ENCODE data around the gene FGR.

DNA sequence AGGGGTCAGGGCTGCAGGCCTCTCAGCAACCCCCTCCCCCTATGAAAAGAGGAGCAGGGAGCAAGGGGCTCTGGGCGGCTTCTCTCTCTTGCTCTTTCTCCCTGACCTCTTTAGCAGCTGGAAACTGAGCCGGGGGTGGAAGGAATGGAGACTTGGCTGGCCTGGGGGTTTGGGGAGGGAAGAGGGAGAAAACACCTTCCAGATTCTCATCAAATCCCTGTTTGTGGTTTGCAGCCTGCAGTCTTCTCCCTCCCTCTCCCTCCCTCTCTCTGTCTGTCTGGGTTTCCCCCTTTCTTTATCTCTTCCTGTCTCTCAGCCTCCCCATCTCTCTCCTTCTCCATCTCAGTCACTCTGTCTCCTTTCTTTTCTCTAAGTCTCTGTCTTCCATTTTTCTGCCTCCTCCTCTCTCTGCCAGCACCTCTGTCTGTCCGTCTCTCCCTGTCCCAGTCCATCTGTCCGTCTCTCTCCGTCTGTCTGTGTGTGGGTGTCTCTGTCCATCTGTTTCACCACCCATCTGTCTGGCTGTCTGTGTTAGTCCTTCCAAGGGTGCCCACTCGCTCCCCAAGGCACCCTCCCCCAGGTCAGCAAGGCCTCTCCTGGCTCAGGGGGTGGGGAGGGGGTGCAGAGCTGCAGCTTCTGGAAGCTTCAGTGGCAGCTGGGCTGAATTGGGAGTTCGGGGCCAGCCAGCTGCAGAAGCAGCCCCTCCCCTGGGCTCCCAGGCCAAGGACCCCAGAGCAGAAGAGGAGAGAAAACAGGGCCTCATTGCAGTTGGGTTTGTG is 37.3 kb downstream of the FGR start:
- no peak for TF ChIP-seq CTCF (conservative IDR thresholded peaks at IDR 0.05; ENCODE audit: low read depth in 2 of 2)
- no peak for TF ChIP-seq POLR2AphosphoS5 (IDR thresholded peaks at IDR 0.05; ENCODE audit: low read depth)
- TF ChIP-seq EZH2 (IDR thresholded peaks at IDR 0.05; ENCODE audit: low read depth, unreplicated experiment) = no peak
- TF ChIP-seq EZH2phosphoT487 (IDR thresholded peaks at IDR 0.05; ENCODE audit: unreplicated experiment) = no peak
- TF ChIP-seq JUNB (IDR thresholded peaks at IDR 0.05; ENCODE audit: unreplicated experiment) = no peak
- TF ChIP-seq, protein P1, sequence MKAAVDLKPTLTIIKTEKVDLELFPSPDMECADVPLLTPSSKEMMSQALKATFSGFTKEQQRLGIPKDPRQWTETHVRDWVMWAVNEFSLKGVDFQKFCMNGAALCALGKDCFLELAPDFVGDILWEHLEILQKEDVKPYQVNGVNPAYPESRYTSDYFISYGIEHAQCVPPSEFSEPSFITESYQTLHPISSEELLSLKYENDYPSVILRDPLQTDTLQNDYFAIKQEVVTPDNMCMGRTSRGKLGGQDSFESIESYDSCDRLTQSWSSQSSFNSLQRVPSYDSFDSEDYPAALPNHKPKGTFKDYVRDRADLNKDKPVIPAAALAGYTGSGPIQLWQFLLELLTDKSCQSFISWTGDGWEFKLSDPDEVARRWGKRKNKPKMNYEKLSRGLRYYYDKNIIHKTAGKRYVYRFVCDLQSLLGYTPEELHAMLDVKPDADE (IDR thresholded peaks at IDR 0.05) = no peak
- TF ChIP-seq ZNF462 (CRISPR knock-in tag; IDR thresholded peaks at IDR 0.05) = no peak
- no peak for TF ChIP-seq NANOG (IDR thresholded peaks at IDR 0.05; ENCODE audit: borderline replicate concordance)
- TF ChIP-seq, protein P2, sequence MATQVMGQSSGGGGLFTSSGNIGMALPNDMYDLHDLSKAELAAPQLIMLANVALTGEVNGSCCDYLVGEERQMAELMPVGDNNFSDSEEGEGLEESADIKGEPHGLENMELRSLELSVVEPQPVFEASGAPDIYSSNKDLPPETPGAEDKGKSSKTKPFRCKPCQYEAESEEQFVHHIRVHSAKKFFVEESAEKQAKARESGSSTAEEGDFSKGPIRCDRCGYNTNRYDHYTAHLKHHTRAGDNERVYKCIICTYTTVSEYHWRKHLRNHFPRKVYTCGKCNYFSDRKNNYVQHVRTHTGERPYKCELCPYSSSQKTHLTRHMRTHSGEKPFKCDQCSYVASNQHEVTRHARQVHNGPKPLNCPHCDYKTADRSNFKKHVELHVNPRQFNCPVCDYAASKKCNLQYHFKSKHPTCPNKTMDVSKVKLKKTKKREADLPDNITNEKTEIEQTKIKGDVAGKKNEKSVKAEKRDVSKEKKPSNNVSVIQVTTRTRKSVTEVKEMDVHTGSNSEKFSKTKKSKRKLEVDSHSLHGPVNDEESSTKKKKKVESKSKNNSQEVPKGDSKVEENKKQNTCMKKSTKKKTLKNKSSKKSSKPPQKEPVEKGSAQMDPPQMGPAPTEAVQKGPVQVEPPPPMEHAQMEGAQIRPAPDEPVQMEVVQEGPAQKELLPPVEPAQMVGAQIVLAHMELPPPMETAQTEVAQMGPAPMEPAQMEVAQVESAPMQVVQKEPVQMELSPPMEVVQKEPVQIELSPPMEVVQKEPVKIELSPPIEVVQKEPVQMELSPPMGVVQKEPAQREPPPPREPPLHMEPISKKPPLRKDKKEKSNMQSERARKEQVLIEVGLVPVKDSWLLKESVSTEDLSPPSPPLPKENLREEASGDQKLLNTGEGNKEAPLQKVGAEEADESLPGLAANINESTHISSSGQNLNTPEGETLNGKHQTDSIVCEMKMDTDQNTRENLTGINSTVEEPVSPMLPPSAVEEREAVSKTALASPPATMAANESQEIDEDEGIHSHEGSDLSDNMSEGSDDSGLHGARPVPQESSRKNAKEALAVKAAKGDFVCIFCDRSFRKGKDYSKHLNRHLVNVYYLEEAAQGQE (IDR thresholded peaks at IDR 0.05; ENCODE audit: unreplicated experiment) = no peak
- TF ChIP-seq ZNF114 (CRISPR knock-in tag; IDR thresholded peaks at IDR 0.05) = no peak
- TF ChIP-seq STAT1 (IDR thresholded peaks at IDR 0.05; ENCODE audit: unreplicated experiment) = no peak
- no peak for TF ChIP-seq CREB1 (CRISPR knock-in tag; IDR thresholded peaks at IDR 0.05; ENCODE audit: low read depth)
- TF ChIP-seq ZNF331 (CRISPR knock-in tag; IDR thresholded peaks at IDR 0.05; ENCODE audit: low read depth) = no peak

Measured in GM23338 (cell line).